Fibroblast of the aortic adventitia (primary cell): ENCODE measurements around the gene TMEM178A. TPM values are rescaled to one million over a fixed set of nuclear protein-coding genes. Genes with fewer than 3 reads are reported as not detected.
"Not testable (repeated sequence)": the region's sequence is repeated elsewhere in the genome, so short reads cannot be mapped to it uniquely, and the experiment has no call there.

Source experiments
- DNase-seq: peaks from one replicate; pipeline ENCODE4 v3.0.0-alpha.2; 2010; ENCODE audit warnings: low read depth
- H3K4me3 ChIP-seq: 2 replicates; pipeline ENCODE4 v1.5.1; 2011; ENCODE audit warnings: low read depth, mild to moderate bottlenecking, control low read depth, low read length, moderate library complexity
- CTCF ChIP-seq: IDR thresholded peaks from 2 replicates; pipeline ENCODE4 v1.5.1; 2011; ENCODE audit warnings: mild to moderate bottlenecking, low read length, control low read depth, inconsistent platforms; ENCODE audit not compliant: insufficient read depth
- total RNA-seq: library from RNA; depleted of rRNA; stranded (reverse); fragments of >200 nt; gene quantifications from 2 replicates; pipeline ENCODE4 v1.2.3, GENCODE V29; 2012; ENCODE audit warnings: low replicate concordance

The TMEM178A gene
- total RNA-seq, 1 donor = 0.36 TPM

- DNase-seq = no peak
Observed at GRCh38 chr2:39625193-39625926, 40.4 kb upstream of the TMEM178A start.

GRCh38 chr2:39625927-39626270 lies 39.8 kb upstream of the TMEM178A start:
- DNase-seq = no peak
- TF ChIP-seq CTCF = no peak
- no peak overlapping the region for H3K4me3 ChIP-seq

More at GRCh38 chr2:39625193-39625926, 40.4 kb upstream of the TMEM178A start:
- no peak overlapping the region for H3K4me3 ChIP-seq
- TF ChIP-seq CTCF = no peak

- DNase-seq, H3K4me3 ChIP-seq: not testable (repeated sequence)
Observed at GRCh38 chr2:39628346-39628745, 37.4 kb upstream of the TMEM178A start.

- H3K4me3 ChIP-seq = no peak overlapping the region
- DNase-seq = no peak
- no peak for TF ChIP-seq CTCF
Observed at GRCh38 chr2:39629646-39630045, 36.1 kb upstream of the TMEM178A start.

- no peak overlapping the region for H3K4me3 ChIP-seq
- no peak for TF ChIP-seq CTCF
- DNase-seq = no peak
Observed at GRCh38 chr2:39631256-39631655, 34.5 kb upstream of the TMEM178A start.

- DNase-seq = peak; percentile 99
- no peak for TF ChIP-seq CTCF
Observed at GRCh38 chr2:39631718-39632117, 34.0 kb upstream of the TMEM178A start.

GRCh38 chr2:39632876-39633275 lies 32.8 kb upstream of the TMEM178A start:
- H3K4me3 ChIP-seq = no peak overlapping the region
- TF ChIP-seq CTCF = no peak
- DNase-seq = peak; percentile 98

More at GRCh38 chr2:39631718-39632117, 34.0 kb upstream of the TMEM178A start:
- no peak overlapping the region for H3K4me3 ChIP-seq
